HG03066 (cell line): ENCODE measurements around the gene GRID1.

Experiments used
- ATAC-seq: cut with Tn5 transposase; IDR thresholded peaks from one replicate; pipeline ENCODE4 v1.9.1; 2021; ENCODE audit warnings: low read depth; ENCODE audit not compliant: unreplicated experiment

Gene GRID1

DNA sequence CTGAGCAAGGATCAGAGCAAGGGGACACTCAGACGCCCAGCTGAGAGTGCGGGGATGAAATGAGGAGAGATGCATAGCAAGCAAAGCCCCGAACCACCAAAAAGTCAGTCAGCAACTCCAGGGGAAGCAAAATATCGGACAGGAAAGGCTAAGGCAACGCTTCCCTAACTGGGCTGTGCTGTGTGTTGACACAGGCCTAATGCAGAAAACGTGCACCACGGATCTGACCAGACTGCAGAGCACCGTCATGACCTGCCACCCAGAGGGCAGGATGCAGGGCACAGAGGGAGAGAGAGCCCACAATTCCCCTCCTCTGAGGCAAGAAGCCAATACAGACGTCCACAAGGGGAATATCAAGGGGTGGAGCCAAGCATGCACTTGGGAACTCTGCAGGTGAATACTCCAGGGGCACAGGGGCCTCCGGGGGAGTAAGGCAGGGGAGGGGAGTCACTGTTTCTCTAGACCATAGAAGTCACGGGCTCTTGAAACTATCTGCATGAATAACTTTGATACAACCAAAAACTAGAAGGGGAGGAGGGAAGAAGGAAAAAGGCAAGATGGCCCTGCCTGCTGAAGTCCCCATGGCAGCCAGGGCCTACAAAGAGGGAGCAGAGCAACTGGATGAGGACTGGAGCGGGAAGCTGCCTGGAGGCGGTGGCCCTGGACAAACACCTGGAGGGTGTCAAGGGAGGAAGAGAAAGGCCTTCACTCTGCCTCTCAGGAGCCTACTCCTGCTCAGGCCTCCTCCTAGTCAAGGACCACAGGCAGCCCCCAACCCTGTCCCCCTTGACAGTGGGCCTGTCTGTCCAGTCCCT, 26.2 kb downstream of the GRID1 start:
- ATAC-seq, result no peak

- no peak for ATAC-seq
These were observed 27.2 kb downstream of the GRID1 start for GRCh38 chr10:86339226-86339865.

GRCh38 chr10:86337121-86337601, 29.4 kb downstream of the GRID1 start:
- no peak for ATAC-seq

DNA sequence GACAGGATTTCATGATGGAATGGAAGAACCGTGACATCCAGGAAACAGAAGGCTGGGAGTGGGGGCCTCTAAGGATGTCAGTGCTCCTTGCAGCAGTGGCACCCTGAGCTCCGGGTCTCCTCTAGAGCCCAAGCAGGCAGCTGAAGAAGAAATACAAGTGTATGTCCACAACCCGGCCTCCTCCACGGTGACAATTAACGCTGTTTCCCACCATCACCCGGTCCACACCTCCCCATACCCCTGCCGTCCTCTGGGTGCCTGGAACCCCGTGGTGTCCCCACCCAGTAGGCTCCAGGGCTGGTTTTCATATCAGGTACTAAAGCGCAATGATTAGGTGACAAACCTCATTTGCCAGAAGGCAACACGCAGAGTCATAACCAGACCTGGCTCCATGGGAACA, 30.3 kb downstream of the GRID1 start:
- ATAC-seq, result no peak

DNA sequence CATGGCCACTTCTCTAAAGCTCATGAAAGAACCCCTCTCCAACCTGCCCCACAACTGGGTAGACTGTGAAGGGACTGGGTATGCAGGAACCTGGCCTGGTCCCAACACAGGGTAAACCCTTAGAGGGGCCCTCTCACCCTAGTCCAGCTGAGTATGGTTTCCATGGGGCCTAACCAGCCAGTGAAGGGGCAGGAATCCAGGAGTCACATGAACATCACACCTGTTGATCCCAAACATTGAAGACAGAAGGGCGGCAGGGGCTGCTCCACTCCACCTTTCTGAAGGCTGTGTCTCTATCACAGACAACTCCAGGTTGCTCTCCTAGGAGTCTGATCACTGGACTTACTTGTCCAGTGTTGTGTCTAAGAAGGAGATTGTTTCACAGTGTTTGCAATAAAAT, 30.8 kb downstream of the GRID1 start:
- no peak for ATAC-seq

DNA sequence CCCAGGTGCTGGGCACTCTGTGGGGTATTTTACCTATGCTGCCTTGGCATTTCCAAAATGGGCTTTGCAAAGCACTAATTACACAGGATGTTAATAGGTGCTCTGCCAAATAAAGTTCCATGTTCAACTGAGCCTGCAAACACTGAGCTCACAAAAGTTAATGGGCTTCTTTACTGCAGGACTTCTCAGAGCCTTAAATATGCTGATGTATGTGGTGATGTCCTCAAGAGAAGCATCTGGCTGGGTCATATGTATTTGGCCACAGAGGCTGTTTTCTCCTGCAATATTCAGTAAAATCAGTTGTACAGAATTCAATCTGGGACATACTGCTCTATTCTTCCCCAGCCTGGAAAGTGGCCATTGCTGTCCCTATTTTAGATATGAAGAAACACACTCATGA, 31.3 kb downstream of the GRID1 start:
- no peak for ATAC-seq

DNA sequence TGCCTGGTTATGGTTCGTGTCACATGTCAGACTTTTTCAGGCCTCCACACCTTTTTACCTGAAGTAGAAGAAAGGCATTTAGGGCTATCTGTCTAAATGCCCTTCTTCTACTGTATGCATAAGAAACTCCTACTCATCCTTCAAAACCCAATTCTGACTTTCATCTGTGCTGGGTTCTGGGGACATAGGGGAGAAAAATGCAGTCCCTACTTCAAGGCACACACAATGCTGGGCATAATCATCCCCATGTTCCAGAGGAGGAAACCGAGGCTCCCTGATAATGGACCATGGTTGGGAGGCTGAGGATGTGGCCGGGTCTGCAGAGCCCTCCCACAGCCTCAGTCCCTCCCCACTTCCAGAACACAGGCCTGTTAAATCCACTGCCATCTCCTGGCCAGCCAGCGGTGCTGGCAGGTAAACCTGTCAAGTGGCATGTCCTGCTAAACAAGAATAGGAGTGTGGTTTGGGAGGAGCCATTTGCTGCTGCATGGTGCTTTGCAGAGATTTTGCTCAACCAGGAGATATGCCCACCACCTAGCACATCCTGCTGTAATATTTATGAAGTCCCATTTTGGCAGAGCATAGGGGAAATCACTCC, 32.0 kb downstream of the GRID1 start:
- no peak for ATAC-seq

DNA sequence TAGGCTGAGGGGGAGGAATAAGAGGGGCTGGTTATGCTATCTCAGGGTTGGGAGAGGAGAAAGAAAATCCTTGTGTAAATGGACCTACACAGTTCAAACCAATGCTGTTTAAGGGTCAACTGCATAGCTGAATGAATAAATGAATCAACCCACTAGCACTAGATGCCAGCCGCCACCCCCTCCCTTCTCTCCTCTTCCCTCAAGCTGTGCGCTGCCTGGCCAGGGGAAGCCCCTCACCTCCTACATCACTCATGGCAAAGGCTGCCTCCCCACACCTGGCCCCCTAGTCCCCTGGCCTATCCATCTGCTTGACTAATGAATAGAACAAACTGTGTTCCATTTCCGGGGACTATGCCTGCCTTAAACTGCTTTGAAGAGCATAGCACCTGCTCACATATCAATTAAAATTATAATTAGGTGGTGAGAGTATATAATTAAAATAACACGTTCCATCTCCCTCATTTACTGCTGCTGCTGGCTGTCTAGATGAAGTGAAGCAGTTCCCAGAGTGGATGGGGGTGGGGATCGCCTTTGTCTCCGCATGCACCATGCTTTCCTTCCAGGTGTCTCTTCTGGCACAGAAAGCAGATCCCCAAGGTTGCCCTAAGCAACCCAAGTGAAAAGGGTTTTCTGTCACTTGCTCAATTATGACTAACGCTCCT, 32.6 kb downstream of the GRID1 start:
- ATAC-seq, result no peak

GRCh38 chr10:86331861-86332260, 34.7 kb downstream of the GRID1 start:
- no peak for ATAC-seq

DNA sequence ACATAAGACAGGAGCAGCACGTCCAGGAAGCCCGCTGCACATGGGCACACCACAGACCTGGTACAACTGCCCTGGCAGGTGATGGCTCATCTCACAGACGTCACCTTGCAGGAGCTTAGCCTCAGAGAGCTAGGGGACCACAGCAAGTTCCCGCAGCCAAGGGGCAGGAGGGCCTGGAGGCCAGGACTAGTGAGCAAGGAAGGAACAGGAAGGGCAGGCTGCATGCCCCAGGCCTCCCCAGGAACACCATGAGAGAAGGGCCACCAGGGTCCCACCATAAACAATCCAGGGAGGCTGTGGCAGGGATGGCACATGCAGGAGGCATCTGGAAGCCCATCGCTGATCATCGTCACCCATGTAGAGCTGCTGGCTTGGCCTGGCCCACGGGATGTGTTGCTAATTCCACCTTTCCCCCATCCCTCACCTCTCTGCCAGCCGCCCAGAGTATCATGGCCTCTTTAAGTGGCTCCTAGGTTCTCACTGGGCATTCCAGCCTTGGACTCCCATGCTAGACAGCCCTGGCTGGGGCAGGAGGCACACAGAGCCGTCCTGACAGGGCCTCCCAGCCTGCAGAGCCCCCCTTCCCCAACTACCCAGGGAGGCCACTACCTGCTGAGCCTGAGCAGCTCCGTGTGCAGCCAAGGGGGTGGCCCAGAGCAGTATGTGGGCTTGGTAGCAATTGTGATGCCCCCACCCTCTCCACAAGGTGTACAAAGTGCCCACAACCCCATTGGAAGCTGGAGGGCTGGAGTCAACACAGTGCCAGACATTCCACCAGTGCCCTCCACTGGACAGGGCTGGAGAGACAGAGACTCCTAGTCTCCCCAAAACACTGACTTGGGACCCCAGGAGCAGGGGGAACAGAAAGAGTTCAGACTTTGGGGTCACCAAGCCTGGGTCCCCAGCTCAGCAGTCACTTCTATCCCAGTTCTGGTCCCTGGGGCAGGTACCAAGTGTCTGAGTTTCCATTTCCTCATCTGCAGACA, 35.5 kb downstream of the GRID1 start:
- no peak for ATAC-seq

GRCh38 chr10:86329896-86330680, 36.5 kb downstream of the GRID1 start:
- no peak for ATAC-seq

DNA sequence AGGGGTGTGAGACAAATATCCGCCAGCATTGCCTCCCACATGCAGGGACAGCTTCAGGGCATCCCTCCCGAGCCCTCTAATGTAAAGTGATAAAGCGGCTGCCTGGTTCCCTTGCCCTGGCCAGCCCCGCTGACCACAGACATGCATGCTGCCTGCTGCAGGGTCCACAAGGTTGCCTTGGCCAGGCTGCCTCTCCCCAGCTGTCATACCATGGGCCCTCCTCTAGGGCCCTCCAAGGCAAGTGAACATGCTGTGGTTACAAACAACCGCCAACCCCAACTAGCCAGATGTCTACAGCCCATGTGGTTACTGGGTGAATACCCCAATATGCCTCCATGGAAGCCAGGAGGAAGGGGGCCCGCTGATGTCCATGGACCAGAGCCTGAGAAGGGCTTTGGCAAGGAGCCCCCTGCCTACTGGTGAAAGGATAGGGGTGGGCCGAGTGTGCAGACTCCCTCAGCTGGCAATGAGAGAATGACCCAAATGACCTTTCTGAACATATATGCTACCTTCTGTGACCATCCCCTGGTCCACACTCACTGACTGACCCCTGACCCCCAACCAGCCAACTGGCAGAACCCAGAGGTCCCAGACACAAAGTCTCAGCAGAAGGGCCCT, 37.4 kb downstream of the GRID1 start:
- no peak for ATAC-seq

DNA sequence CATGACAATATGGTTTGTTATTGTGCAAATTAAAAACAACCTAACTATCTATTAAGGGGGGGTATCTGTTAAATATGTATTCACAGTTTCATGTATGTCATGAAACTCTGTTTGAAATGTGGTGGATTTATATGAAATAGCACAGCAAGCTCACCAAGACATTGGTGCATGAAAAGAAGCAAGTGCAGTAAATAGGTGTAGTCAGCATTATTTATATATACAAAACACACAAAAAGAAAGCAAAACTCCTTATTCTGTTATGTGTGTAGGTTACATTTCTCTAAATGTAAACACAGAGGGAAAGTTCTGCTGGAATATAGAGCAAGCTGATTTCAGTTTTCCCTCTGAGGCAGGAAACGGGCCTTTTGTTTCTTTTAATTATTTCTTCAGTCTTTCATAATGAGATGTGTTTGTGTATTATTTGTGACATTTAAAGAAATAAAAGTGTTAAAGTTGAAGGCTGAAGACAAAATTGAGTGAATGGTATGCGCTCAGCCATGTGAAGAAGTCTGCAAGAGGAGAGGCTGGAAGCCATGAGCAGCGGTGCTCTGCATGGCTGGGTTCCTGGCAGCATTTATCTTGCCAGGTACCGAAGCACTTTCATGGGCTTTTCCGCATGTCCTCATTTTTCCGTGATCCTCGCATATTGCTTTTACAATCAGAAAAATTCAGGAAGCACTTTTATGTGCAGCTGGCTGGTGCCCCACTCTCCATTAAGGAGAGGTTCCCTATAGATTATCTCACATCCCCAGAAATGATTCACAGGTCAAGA, 38.5 kb downstream of the GRID1 start:
- ATAC-seq, result no peak

DNA sequence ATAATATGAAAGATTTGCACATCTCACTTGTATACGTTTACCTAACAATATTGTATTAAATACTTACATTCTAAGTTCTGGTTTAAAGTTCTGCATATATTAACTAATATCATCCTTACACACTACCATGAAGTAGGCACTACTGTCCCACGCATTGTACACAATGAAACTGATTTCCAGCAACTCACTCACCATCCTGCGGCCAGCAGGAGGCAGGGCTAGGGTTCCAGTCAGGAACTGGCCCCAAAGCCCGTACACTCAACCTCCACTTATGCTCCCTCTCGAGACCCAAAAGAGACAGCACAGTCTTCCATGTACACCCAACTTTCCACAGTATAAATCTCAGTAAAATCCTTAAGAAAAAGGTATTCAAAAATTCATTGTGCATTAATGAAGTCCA, 41.4 kb downstream of the GRID1 start:
- ATAC-seq, result no peak

DNA sequence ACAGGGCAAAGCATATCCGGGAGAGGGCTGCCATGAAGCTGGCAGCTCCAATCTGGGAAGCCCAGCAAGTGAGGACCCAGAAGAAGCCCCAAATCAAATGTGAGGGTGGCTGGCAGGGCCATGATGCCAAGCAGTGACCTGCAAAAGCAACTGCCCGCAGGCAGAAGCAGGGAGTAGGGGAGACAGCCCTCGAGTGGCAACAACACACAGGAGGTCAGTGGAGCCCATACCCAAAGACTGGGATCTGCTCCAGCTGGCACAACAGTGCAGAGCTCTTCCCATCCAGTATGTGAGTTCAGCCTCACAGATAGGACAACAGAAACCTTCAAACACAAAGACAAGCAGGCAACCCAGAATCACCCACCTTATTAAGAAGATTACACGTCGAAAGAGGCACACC, 45.0 kb downstream of the GRID1 start:
- ATAC-seq, result no peak

DNA sequence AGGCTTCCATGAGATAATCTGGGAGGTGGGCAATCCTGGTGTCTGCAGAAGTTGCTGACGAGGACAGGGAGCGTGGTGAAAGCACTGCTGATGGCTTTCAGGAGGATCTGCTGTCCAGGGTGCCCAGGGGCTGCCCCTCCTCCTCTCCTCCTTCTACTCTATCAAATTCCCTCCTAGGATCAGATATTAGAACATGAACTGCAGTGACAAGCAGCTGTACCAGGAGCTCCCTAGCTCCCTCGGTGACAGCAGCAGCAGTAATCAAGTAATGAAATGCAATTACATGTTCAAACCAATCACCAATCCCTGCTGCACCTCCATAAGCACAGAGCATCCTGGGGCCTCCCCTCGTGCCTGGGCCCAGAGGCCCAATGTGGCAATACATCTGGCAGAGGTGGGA, 46.9 kb downstream of the GRID1 start:
- no peak for ATAC-seq

GRCh38 chr10:86317949-86318725, 48.5 kb downstream of the GRID1 start:
- ATAC-seq, result no peak
